C4-2B (cell line): ENCODE measurements around the gene ELOVL6.

Experiments used
- CTCF ChIP-seq: fragments of 450-650 bp; conservative IDR thresholded peaks from 2 replicates; pipeline ENCODE4 v1.5.1; 2017; ENCODE audit warnings: mild to moderate bottlenecking
- ZFX ChIP-seq: fragments of 450-650 bp; IDR thresholded peaks from 2 replicates; pipeline ENCODE4 v1.6.1; 2017

GRCh38 chr4:110196206-110196870 lies 2.1 kb downstream of the ELOVL6 start:
- peak; percentile 90 for TF ChIP-seq ZFX
- no peak for TF ChIP-seq CTCF
